DND-41 (cell line): ENCODE data around the gene RHBDF1.

Experiments used
- ATAC-seq: fragments of 200-7000 bp; cut with Tn5 transposase; 3 replicates; pipeline ENCODE4 v1.9.1; 2021; ENCODE audit warnings: low read depth; ENCODE audit not compliant: insufficient read depth
- DNase-seq: peaks from one replicate; pipeline ENCODE4 v3.0.0-alpha.2; 2020
- H2AFZ ChIP-seq: 2 replicates; pipeline ENCODE4 v1.6.0; 2012; ENCODE audit warnings: low read depth, low read length
- H3K27ac ChIP-seq: 2 replicates; pipeline ENCODE4 v1.5.1; 2012; ENCODE audit warnings: low read length, inconsistent platforms
- H3K27me3 ChIP-seq: fragments of 200-600 bp; sonication (generic); 2 replicates; pipeline ENCODE4 v1.6.0; 2012; ENCODE audit warnings: low read length, mild to moderate bottlenecking, inconsistent platforms; ENCODE audit not compliant: insufficient read depth, poor library complexity
- H3K36me3 ChIP-seq: 2 replicates; pipeline ENCODE4 v1.5.1; 2012; ENCODE audit warnings: low read length, inconsistent platforms; ENCODE audit not compliant: insufficient read depth
- H3K4me1 ChIP-seq: 2 replicates; pipeline ENCODE4 v1.5.1; 2012; ENCODE audit warnings: mild to moderate bottlenecking, low read length; ENCODE audit not compliant: insufficient read depth
- H3K4me2 ChIP-seq: 2 replicates; pipeline ENCODE4 v1.6.0; 2012; ENCODE audit warnings: mild to moderate bottlenecking, moderate library complexity, low read length, inconsistent platforms; ENCODE audit not compliant: insufficient read depth
- H3K4me3 ChIP-seq, 2 experiments: fragments of 200-600 bp in 1 of 2; shearing (Covaris generic) in 1 of 2; 2 replicates each; pipeline ENCODE4 v1.5.1; 2012 to 2016; ENCODE audit warnings: inconsistent platforms in 2 of 2, low read length in 2 of 2, mild to moderate bottlenecking in 2 of 2, low read depth in 1 of 2, moderate library complexity in 1 of 2
- H3K79me2 ChIP-seq: 2 replicates; pipeline ENCODE4 v1.6.0; 2012; ENCODE audit warnings: low read length, inconsistent platforms; ENCODE audit not compliant: insufficient read depth
- H3K9ac ChIP-seq: 2 replicates; pipeline ENCODE4 v1.6.0; 2012; ENCODE audit warnings: low read depth, mild to moderate bottlenecking, inconsistent platforms, low read length, moderate library complexity
- H3K9me3 ChIP-seq: 2 replicates; pipeline ENCODE4 v1.5.1; 2012; ENCODE audit warnings: low read length, moderate library complexity, mild to moderate bottlenecking, inconsistent platforms; ENCODE audit not compliant: insufficient read depth, severe bottlenecking
- H4K20me1 ChIP-seq: 2 replicates; pipeline ENCODE4 v1.6.0; 2012; ENCODE audit warnings: low read length; ENCODE audit not compliant: insufficient read depth
- EZH2 ChIP-seq: IDR thresholded peaks from 3 replicates; pipeline ENCODE4 v1.6.1; 2012; ENCODE audit warnings: borderline replicate concordance, low read depth, mild to moderate bottlenecking, moderate library complexity, low read length, inconsistent platforms; ENCODE audit not compliant: severe bottlenecking
- TF ChIP-seq, protein P1 (sequence below): IDR thresholded peaks from 2 replicates; pipeline ENCODE4 v1.5.1; 2012; ENCODE audit warnings: borderline replicate concordance, low read length, moderate library complexity, mild to moderate bottlenecking; ENCODE audit not compliant: poor library complexity, severe bottlenecking; ENCODE audit errors: extremely low read depth

The RHBDF1 gene

DNA sequence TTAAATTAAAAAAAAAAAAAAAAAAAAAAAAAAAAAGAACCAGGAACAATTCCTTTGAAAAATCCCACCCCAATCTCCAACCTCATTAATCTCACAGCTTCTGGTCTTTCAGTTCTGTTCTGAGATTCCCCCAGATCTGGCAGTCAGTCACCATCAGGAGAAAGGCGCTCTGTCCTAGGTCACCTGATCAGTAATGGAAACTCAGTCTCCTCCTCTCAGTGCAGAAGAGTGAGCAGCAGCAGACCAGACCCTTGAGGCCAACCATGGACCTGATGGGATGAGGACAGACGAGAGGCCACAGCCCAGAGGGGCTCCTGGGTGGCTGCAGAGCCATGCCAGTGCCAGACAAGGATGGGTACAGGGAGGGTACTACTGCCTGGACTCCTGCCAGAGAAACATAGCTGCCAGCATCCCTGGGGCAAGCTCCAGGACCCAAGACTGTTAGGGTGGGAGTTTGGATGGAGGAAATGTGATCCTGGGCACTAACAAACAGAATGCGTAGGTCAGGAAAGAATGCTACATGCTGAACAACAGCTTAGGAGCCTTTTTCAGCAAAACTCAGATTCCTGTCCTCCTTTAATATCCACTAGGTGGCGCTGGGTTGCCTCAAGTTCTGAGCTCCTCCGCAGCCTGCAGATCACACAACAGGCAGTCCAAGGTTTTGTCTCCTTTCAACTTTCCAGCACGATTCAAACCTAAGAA lies 34.3 kb upstream of the RHBDF1 start:
- no peaks in the 10 kb centered on the region for H3K4me1 ChIP-seq
- H3K27me3 ChIP-seq, result no peaks in the 10 kb centered on the region
- TF ChIP-seq EZH2, result no peak
- TF ChIP-seq, protein P1, sequence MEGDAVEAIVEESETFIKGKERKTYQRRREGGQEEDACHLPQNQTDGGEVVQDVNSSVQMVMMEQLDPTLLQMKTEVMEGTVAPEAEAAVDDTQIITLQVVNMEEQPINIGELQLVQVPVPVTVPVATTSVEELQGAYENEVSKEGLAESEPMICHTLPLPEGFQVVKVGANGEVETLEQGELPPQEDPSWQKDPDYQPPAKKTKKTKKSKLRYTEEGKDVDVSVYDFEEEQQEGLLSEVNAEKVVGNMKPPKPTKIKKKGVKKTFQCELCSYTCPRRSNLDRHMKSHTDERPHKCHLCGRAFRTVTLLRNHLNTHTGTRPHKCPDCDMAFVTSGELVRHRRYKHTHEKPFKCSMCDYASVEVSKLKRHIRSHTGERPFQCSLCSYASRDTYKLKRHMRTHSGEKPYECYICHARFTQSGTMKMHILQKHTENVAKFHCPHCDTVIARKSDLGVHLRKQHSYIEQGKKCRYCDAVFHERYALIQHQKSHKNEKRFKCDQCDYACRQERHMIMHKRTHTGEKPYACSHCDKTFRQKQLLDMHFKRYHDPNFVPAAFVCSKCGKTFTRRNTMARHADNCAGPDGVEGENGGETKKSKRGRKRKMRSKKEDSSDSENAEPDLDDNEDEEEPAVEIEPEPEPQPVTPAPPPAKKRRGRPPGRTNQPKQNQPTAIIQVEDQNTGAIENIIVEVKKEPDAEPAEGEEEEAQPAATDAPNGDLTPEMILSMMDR, result peak; percentile 90
- H3K36me3 ChIP-seq, result peaks cover 49% of the 10 kb centered on the region
- no peak overlapping the region for H3K9ac ChIP-seq
- H3K9me3 ChIP-seq, result no peaks in the 10 kb centered on the region
- H3K79me2 ChIP-seq, result no peaks in the 10 kb centered on the region
- H3K4me2 ChIP-seq, result no peak overlapping the region
- H3K4me3 ChIP-seq, result no peak overlapping the region
- peaks cover 4% of the 10 kb centered on the region for H4K20me1 ChIP-seq
- peak; percentile 91 for ATAC-seq
- no peak overlapping the region for H3K27ac ChIP-seq
- H2AFZ ChIP-seq, result no peak overlapping the region
- peak; percentile 65 for DNase-seq

DNA sequence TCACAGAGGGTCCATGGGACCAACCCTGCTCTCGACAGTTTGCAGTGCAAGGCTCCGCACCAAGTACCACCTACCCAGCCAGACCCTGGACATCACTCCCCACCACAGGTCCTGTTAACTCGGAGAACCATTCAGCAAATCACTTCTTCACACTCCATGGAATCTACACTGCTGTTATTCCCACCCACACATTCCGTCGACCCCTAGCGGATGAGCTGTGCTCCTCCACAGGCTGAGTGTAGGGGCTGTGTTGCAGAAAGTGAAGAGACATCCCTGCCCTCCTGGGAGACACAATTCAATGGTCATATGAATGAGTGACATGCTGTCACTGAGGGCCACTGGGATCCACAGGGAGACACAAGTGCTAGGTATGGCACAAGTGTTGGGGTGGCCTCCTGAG lies 33.1 kb upstream of the RHBDF1 start:
- no peak for TF ChIP-seq EZH2
- TF ChIP-seq, protein P1, result no peak
- no peak overlapping the region for H2AFZ ChIP-seq
- H3K4me2 ChIP-seq, result no peak overlapping the region
- no peaks in the 10 kb centered on the region for H3K79me2 ChIP-seq
- no peaks in the 10 kb centered on the region for H3K9me3 ChIP-seq
- DNase-seq (no peak), ATAC-seq (no peak)
- no peak overlapping the region for H3K27ac ChIP-seq
- H3K4me1 ChIP-seq, result no peaks in the 10 kb centered on the region
- H4K20me1 ChIP-seq, result peaks cover 8% of the 10 kb centered on the region
- H3K27me3 ChIP-seq, result no peaks in the 10 kb centered on the region
- H3K9ac ChIP-seq, result no peak overlapping the region
- H3K4me3 ChIP-seq, result no peak overlapping the region
- H3K36me3 ChIP-seq, result peaks cover 51% of the 10 kb centered on the region

DNA sequence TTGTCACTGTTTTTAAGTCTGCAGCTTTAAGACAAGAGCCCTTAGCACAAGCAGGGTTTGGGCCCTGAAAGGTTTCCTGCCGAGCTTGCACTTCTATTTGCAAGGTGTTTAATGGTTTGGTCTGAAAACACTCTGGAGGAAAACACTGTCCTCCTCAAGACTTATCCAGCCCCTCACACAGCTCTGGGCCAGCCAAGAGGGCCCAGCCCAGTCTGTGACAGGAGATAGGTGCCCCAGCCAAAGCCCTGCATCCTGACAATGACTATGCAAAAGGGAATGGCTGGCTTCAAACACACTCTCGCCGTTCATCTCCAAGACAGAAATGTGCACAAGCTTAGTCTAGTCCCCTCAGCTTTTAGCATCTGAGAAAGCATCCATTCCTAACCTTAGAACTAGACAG lies 32.5 kb upstream of the RHBDF1 start:
- TF ChIP-seq, protein P1, result no peak
- no peak for TF ChIP-seq EZH2
- Histone ChIP-seq H3K9ac (no peak overlapping the region), H3K4me2 (no peak overlapping the region)

More for the DNA sequence above, 32.5 kb upstream of the RHBDF1 start:
- no peaks in the 10 kb centered on the region for H3K9me3 ChIP-seq
- no peaks in the 10 kb centered on the region for H3K79me2 ChIP-seq
- H3K27ac ChIP-seq, result no peak overlapping the region
- DNase-seq (no peak), ATAC-seq (no peak)
- no peak overlapping the region for H2AFZ ChIP-seq
- no peaks in the 10 kb centered on the region for H3K27me3 ChIP-seq
- peaks cover 50% of the 10 kb centered on the region for H3K36me3 ChIP-seq
- peaks cover 8% of the 10 kb centered on the region for H4K20me1 ChIP-seq
- no peaks in the 10 kb centered on the region for H3K4me1 ChIP-seq
- H3K4me3 ChIP-seq, result no peak overlapping the region
